HepG2 (cell line): Measurements from ENCODE around the gene KANK3. TPM values are rescaled to one million over a fixed set of nuclear protein-coding genes. Genes with fewer than 3 reads are reported as not detected.
A peak's percentile ranks its signal among the peaks of the same experiment; 100 is the strongest.

Source experiments
- BCL6 ChIP-seq: IDR thresholded peaks from 2 replicates; pipeline ENCODE4 v1.6.1; 2016; ENCODE audit warnings: missing genetic modification reagents, missing compliant biosample characterization
- E2F2 ChIP-seq: sonication (generic); formaldehyde crosslinking; IDR thresholded peaks from 2 replicates; pipeline ENCODE4 v1.4.0; 2020; ENCODE audit warnings: missing genetic modification reagents, borderline replicate concordance
- HMG20A ChIP-seq: IDR thresholded peaks from 2 replicates; pipeline ENCODE4 v1.6.1; 2016; ENCODE audit warnings: borderline replicate concordance
- HNRNPLL ChIP-seq: fragments of 200-400 bp; formaldehyde crosslinking; IDR thresholded peaks from 2 replicates; pipeline ENCODE4 v1.6.1; 2017; ENCODE audit warnings: mild to moderate bottlenecking, low read depth, low read length; ENCODE audit not compliant: poor library complexity, severe bottlenecking
- IKZF5 ChIP-seq: IDR thresholded peaks from 2 replicates; pipeline ENCODE4 v1.6.1; 2018; ENCODE audit warnings: missing genetic modification reagents, mild to moderate bottlenecking, missing compliant biosample characterization
- MAX ChIP-seq: IDR thresholded peaks from 2 replicates; pipeline ENCODE4 v1.6.1; 2012; ENCODE audit warnings: inconsistent platforms
- MEIS2 ChIP-seq: sonication (generic); formaldehyde crosslinking; IDR thresholded peaks from 2 replicates; pipeline ENCODE4 v1.9.0; 2021; ENCODE audit warnings: mild to moderate bottlenecking, missing genetic modification reagents
- NFYB ChIP-seq: sonication (generic); formaldehyde crosslinking; IDR thresholded peaks from 2 replicates; pipeline ENCODE4 v1.4.0; 2020; ENCODE audit warnings: missing genetic modification reagents
- PRDM4 ChIP-seq: sonication (generic); formaldehyde crosslinking; IDR thresholded peaks from 2 replicates; pipeline ENCODE4 v1.9.0; 2021; ENCODE audit warnings: missing genetic modification reagents, borderline replicate concordance
- PRMT3 ChIP-seq: sonication (generic); formaldehyde crosslinking; IDR thresholded peaks from 2 replicates; pipeline ENCODE4 v1.8.1; 2022; ENCODE audit warnings: low read depth, mild to moderate bottlenecking, moderate library complexity, missing genetic modification reagents, borderline replicate concordance
- RBFOX2 ChIP-seq: fragments of 200-400 bp; formaldehyde crosslinking; IDR thresholded peaks from 2 replicates; pipeline ENCODE4 v1.6.1; 2017; ENCODE audit warnings: low read depth, mild to moderate bottlenecking, low read length
- YEATS4 ChIP-seq: sonication (generic); formaldehyde crosslinking; IDR thresholded peaks from 2 replicates; pipeline ENCODE4 v1.4.0; 2020; ENCODE audit warnings: missing genetic modification reagents, borderline replicate concordance
- ZBTB38 ChIP-seq: sonication (generic); formaldehyde crosslinking; IDR thresholded peaks from 2 replicates; pipeline ENCODE4 v1.5.1; 2020; ENCODE audit warnings: mild to moderate bottlenecking, missing genetic modification reagents
- ZBTB7B ChIP-seq: sonication (generic); formaldehyde crosslinking; IDR thresholded peaks from 2 replicates; pipeline ENCODE4 v1.4.0; 2020; ENCODE audit warnings: missing genetic modification reagents
- ZNF33B ChIP-seq: sonication (generic); formaldehyde crosslinking; IDR thresholded peaks from 2 replicates; pipeline ENCODE4 v1.5.1; 2020; ENCODE audit warnings: mild to moderate bottlenecking, missing genetic modification reagents
- ZNF441 ChIP-seq: sonication (generic); formaldehyde crosslinking; IDR thresholded peaks from 2 replicates; pipeline ENCODE4 v1.7.0; 2021; ENCODE audit warnings: missing genetic modification reagents, borderline replicate concordance
- ZNF598 ChIP-seq: sonication (generic); formaldehyde crosslinking; IDR thresholded peaks from 2 replicates; pipeline ENCODE4 v1.5.1; 2020; ENCODE audit warnings: mild to moderate bottlenecking, missing genetic modification reagents, borderline replicate concordance
- ZNF616 ChIP-seq: sonication (generic); formaldehyde crosslinking; IDR thresholded peaks from 2 replicates; pipeline ENCODE4 v1.5.0; 2020; ENCODE audit warnings: low read depth, mild to moderate bottlenecking, missing genetic modification reagents
- ZNF772 ChIP-seq: sonication (generic); formaldehyde crosslinking; IDR thresholded peaks from 2 replicates; pipeline ENCODE4 v1.5.0; 2020; ENCODE audit warnings: mild to moderate bottlenecking, missing genetic modification reagents
- ZSCAN5A ChIP-seq: sonication (generic); formaldehyde crosslinking; IDR thresholded peaks from 2 replicates; pipeline ENCODE4 v1.8.0; 2022; ENCODE audit warnings: mild to moderate bottlenecking, missing genetic modification reagents, borderline replicate concordance
- polyA plus RNA-seq, 8 experiments: library from polyadenylated mRNA; depleted of rRNA in 3 of 8; stranded (reverse) in 7 of 8; unstranded in 1 of 8; fragments of >200 nt; fragmentation: Illumina TruSeq in 4 of 8; extraction: Trizol in 4 of 8; gene quantifications; 2 replicates each; pipeline versions ENCODE4 v1.2.1 to v1.2.3, GENCODE V29; 2011 to 2016; ENCODE audit warnings: low read depth in 4 of 8, missing spikeins in 1 of 8, mixed read lengths in 1 of 8; ENCODE audit not compliant: insufficient read depth in 1 of 8
- total RNA-seq, 5 experiments: library from RNA; depleted of rRNA; stranded (reverse); fragments of >200 nt; fragmentation: Illumina TruSeq; extraction: Trizol; gene quantifications; 2 replicates each; pipeline ENCODE4 v1.2.3, GENCODE V29; 2016; ENCODE audit warnings: low read depth in 1 of 5

Gene KANK3
- total and polyA plus RNA-seq, 2 of the 13 experiments (the other 11 are each of a cell fraction or from before 2014, with no cell fraction given), result 0.15 to 0.20 TPM

- TF ChIP-seq MAX, result peak; percentile 74; the same call in 1 of the 2 replicates
- peak; percentile 93; the same call in 1 of the 2 replicates for TF ChIP-seq ZNF772
- peak; percentile 49; the same call in 1 of the 2 replicates for TF ChIP-seq NFYB
- no peak for TF ChIP-seq PRDM4 (CRISPR knock-in tag)
- TF ChIP-seq ZNF441 (CRISPR knock-in tag), result 0 out of 2 replicates have a peak, but pooled peaks have one; percentile 63
- peak; percentile 97 for TF ChIP-seq RBFOX2
- TF ChIP-seq YEATS4, result peak; percentile 89
- TF ChIP-seq ZSCAN5A (CRISPR knock-in tag), result 0 out of 2 replicates have a peak, but pooled peaks have one; percentile 46
- TF ChIP-seq MEIS2 (CRISPR knock-in tag), result peak; percentile 55; the same call in 1 of the 2 replicates
- no peak for TF ChIP-seq ZNF598 (CRISPR knock-in tag)
- no peak; the same call in 1 of the 2 replicates for TF ChIP-seq BCL6 (CRISPR knock-in tag)
- TF ChIP-seq PRMT3 (CRISPR knock-in tag), result no peak
- peak; percentile 83; the same call in 1 of the 2 replicates for TF ChIP-seq ZNF616 (CRISPR knock-in tag)
- peak; percentile 76 for TF ChIP-seq IKZF5 (CRISPR knock-in tag)
- peak; percentile 84; the same call in 1 of the 2 replicates for TF ChIP-seq E2F2
- TF ChIP-seq HMG20A (CRISPR knock-in tag), result no peak
- no peak for TF ChIP-seq ZNF33B (CRISPR knock-in tag)
- TF ChIP-seq ZBTB7B (CRISPR knock-in tag), result no peak
- TF ChIP-seq ZBTB38, result peak; percentile 80
- peak; percentile 55 for TF ChIP-seq HNRNPLL
Measured at GRCh38 chr19:8321067-8321985, 21.7 kb downstream of the KANK3 start, which contains the start of the genes NDUFA7 and RPS28 (continued).
